IPS DF 4.7 (cell line): Measurements from ENCODE around the gene DBR1.

Experiments
- DNase-seq: peaks from one replicate; pipeline ENCODE4 v3.0.0-alpha.2; 2013; ENCODE audit warnings: low spot score; ENCODE audit errors: extremely low read depth

The DBR1 gene

GRCh38 chr3:138124188-138124587, 50.5 kb downstream of the DBR1 start:
- DNase-seq: no peak

DNA sequence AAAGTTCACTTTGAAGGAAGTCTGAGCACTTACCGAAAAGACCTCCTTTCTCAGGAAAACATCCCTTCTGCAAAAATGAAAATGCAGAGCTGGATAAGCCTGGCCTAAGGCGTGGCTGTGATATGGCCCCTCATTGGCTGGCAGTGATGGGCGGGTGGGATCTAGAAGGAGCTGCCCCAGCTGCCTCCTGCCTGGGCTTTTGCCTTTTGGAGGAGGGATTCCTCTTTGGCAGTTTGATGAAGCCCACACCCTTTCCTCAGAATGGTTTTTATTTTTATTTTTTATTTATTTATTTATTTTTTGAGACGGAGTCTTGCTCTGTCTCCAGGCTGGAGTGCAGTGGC, 55.3 kb downstream of the DBR1 start:
- DNase-seq: no peak

DNA sequence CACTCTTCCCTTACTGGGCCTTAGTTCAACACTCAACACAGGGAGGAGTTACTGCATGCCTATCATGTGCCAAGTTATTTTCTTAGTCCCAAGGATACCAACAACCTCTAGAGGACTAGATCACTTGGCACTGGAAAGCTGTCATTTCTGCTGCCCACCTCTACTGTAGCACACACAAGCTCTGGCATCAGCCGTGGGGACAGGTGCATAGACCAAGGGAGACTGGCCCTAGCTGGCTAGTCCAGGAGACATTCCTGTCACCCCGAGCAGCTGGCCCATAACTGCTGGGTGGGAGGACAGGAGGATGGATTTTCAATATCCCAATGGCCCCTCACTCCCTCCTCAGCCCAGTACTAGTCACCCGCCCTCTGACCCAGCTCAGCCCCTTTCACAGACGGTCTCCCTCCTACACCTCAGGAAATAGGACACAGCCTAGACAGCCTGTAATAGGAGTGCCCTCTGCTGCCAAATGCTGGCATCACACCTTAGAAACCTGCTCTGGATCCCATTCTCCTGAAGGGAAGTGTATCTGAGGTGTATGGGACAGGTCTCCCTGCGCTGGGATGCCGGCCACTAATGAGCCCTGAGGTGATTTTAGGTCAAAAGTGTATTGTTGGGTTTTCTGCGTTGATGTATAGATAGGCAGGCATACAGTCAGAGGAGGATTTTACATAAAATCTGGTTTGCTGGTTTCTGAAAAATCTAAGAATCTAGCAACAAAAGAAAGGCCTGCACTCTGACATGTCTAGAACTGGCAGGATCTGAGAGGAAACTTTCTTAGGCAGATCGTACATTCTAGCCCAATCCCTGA, 55.9 kb downstream of the DBR1 start:
- DNase-seq: peak; percentile 88

- DNase-seq: no peak
Observed at GRCh38 chr3:138114988-138115971, 59.4 kb downstream of the DBR1 start, which contains the start of gene DZIP1L. Gene DZIP1L, minus strand, starts transcription at chr3:138115608. Its CDS starts 11,637 bp downstream, at chr3:138103971.

DNA sequence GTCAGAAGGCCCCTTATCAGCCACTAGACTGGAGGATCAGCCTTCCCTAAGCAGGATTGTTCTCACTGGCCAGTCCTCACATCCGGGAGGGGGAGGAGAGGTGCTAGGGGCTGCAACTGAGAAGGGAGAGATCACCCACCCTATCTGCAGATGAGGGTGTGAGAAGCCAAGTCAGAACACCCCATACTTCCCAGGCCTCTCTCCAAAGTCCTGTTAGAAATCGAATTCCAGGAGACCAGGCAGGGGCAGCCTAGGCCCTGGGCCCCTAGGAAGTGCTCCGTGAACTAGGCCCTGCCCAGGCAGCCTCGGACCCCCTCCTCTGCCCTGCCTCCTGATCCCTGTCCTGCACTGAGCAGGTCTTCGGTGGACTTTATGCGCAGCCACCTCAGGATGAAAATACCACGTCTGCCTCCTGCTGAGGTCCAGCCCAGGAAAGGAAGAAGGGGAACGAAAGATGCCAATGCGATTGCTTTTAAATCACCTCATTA, 60.2 kb downstream of the DBR1 start:
- no peak for DNase-seq

DNA sequence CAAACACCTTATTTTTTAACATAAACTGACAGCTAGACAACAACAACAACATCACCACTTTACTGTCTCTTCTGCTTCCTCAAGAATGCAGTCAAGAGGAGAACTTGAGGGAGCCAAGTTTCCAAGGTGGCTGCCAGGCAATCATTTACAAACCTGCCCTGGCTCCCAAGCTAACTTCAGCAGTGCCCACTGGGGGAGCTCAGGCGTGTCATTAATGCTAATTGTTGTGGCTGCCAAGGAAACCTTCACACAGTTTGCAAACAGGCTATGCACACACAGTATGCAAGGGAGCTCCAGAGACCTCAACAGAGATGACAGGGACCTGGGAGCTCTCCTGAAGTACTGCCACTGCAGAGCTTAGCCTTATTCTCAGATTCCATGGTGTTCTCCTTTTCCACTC, 61.4 kb downstream of the DBR1 start:
- DNase-seq: no peak

DNA sequence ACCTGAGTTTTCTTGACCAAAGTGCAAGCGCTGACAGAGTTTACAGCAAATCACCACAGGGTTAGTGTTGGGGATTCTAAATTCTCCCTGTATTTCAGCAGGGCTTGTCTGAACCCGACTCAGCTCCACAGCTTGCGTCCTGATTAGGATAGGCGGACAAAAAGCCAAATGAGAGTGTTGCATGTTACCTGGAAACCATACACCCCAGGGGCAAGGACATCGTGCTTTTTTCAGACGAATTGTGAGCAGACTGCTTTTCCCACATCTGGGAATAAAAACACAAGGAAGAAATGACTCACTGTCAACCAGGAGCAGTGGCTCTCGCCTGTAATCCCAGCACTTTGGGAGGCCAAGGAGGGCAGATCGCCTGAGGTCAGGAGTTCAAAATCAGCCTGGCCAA, 62.4 kb downstream of the DBR1 start:
- DNase-seq: no peak
